ENCODE data around the gene CCIN. TPM values are rescaled to one million over a fixed set of nuclear protein-coding genes. Genes with fewer than 3 reads are reported as not detected.

The CCIN gene
- total RNA-seq, 4 donors from 2014 or later: not detected

DNA sequence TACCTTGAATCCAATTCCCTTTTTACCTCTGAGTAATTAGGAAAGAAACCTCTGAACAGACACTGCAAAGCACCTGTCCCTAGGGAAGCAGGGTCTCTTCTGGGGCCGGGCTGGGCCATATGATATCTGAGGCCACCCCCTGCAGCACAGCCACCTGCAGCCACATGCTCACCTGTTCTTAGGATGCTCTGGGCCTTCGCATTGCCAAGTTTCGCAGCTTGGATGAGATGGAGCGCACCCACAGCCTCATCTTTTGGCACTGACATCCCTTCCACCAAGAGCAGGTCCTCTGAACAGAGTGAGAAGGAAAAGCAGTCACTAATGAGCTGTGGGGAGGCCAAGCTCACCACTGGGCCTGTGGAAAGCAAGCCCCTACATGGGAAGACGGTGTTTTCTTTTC lies 48.8 kb downstream of the CCIN start:
- Histone ChIP-seq H3K27ac (no peak overlapping the region), H3K36me3 (peaks cover 3 to 72% (median 30%) of the 10 kb centered on the region in 4 donors), H3K9me3 (no peaks in the 10 kb centered on the region), H3K4me3 (no peak overlapping the region), H3K4me1 (peaks cover 0 to 9% (median 0%) of the 10 kb centered on the region in 4 donors), H3K27me3 (no peaks in the 10 kb centered on the region)
- DNase-seq: no peak
- TF ChIP-seq, protein P1, sequence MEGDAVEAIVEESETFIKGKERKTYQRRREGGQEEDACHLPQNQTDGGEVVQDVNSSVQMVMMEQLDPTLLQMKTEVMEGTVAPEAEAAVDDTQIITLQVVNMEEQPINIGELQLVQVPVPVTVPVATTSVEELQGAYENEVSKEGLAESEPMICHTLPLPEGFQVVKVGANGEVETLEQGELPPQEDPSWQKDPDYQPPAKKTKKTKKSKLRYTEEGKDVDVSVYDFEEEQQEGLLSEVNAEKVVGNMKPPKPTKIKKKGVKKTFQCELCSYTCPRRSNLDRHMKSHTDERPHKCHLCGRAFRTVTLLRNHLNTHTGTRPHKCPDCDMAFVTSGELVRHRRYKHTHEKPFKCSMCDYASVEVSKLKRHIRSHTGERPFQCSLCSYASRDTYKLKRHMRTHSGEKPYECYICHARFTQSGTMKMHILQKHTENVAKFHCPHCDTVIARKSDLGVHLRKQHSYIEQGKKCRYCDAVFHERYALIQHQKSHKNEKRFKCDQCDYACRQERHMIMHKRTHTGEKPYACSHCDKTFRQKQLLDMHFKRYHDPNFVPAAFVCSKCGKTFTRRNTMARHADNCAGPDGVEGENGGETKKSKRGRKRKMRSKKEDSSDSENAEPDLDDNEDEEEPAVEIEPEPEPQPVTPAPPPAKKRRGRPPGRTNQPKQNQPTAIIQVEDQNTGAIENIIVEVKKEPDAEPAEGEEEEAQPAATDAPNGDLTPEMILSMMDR (IDR thresholded peaks at IDR 0.05): no peak
- TF ChIP-seq EP300 (IDR thresholded peaks at IDR 0.05; ENCODE audit: low read depth) (no peak), POLR2A (IDR thresholded peaks at IDR 0.05) (no peak), POLR2AphosphoS5 (IDR thresholded peaks at IDR 0.05) (no peak)
- intact Hi-C loops (cut with DNase I; ENCODE audit: low total_unique reads): no loop called here
- WGBS, 2 donors (ENCODE audit: low coverage in 1 of 2): 93 to 100% methylated on average over 3 to 5 of the region's 5 CpGs
- in situ Hi-C loops (cut with MboI; ENCODE audit: low pct_ligation_motif_present in 1 of 4, low pct_unique_long_range_greater_than_20kb in 1 of 4, low sequenced_read_pairs in 3 of 4): loop anchor here in 1 of 4 donors (25.0 kb wide), 1 partner anchor 119 kb away; no protein-coding TSS in a partner anchor

DNA sequence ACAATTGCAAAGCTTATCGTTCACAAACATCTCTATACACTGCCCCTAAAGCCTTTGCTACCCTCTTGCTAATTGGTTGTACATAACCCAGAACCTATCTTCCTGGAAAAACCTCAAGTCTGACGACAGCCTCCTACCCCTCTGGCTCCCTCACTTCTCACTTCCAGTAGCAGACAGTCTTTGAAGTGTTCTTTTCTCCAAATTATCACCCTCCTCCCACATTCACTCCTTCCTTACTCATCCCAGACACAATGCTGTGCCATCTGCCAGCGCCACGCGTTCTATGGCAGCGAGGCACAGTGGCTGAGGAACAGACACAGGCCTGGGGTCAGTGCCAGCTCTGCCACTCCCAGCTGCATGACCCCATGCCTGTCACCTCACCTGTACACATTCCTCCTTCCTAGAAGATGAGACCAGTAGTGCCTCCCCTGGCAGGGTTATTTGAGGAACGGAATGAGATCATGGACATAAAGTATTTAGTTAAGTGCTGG lies 49.3 kb downstream of the CCIN start:
- no peak for TF ChIP-seq POLR2A (IDR thresholded peaks at IDR 0.05)
- TF ChIP-seq POLR2AphosphoS5 (IDR thresholded peaks at IDR 0.05): no peak
- TF ChIP-seq EP300 (IDR thresholded peaks at IDR 0.05; ENCODE audit: low read depth): no peak
- TF ChIP-seq, protein P1 (IDR thresholded peaks at IDR 0.05): no peak
- Histone ChIP-seq H3K27me3 (no peaks in the 10 kb centered on the region), H3K4me3 (no peak overlapping the region), H3K27ac (no peak overlapping the region), H3K36me3 (peaks cover 3 to 75% (median 32%) of the 10 kb centered on the region in 4 donors), H3K9me3 (no peaks in the 10 kb centered on the region), H3K4me1 (peaks cover 0 to 9% (median 0%) of the 10 kb centered on the region in 4 donors)
- intact Hi-C loops (cut with DNase I; ENCODE audit: low total_unique reads): no loop called here
- 81 to 84% methylated on average over 4 to 7 of the region's 7 CpGs for WGBS, 2 donors (ENCODE audit: low coverage in 1 of 2)
- in situ Hi-C loops (cut with MboI; ENCODE audit: low pct_ligation_motif_present in 1 of 4, low pct_unique_long_range_greater_than_20kb in 1 of 4, low sequenced_read_pairs in 3 of 4): loop anchor here in 1 of 4 donors (25.0 kb wide), 1 partner anchor 119 kb away; no protein-coding TSS in a partner anchor
- DNase-seq: no peak

Other genes with a start within 250 kb of the CCIN start
- gene OR2S2, start 211.2 kb upstream of the CCIN start, total RNA-seq: not detected
- 10 to 100 TPM in 1 of 4 donors, 1 to 10 TPM in 3; 1.5 to 30.3 (median 6.0) TPM for gene RECK, start 132.5 kb upstream of the CCIN start, total RNA-seq
- 10 to 100 TPM in 3 of 4 donors, 1 to 10 TPM in 1; 9.7 to 40.4 (median 26.7) TPM for gene GLIPR2, start 32.7 kb upstream of the CCIN start, total RNA-seq
- gene CLTA, start 21.5 kb downstream of the CCIN start, total RNA-seq: 100 to 1,000 TPM; 163 to 308 (median 217) TPM
- gene GNE, start 89.1 kb downstream of the CCIN start, total RNA-seq: 100 to 1,000 TPM in 1 of 4 donors, 10 to 100 TPM in 3; 32.2 to 122 (median 82.1) TPM
- gene RNF38, start 230.9 kb downstream of the CCIN start, total RNA-seq: 10 to 100 TPM; 13.8 to 86.8 (median 25.1) TPM

Data from transverse colon (tissue), 4 donors.